Sigmoid colon (tissue), 4 donors: ENCODE data around the gene CCDC177.

Experiments
- CTCF ChIP-seq, 4 experiments: fragments of 450-650 bp in 3 of 4; fragments of 200-600 bp in 1 of 4; IDR thresholded peaks; one replicate each; pipeline ENCODE4 v1.5.1; 2016 to 2019; ENCODE audit warnings: antibody characterized with exemption in 4 of 4, mild to moderate bottlenecking in 3 of 4, moderate library complexity in 2 of 4
- EP300 ChIP-seq, 4 donors: sonication (generic); formaldehyde crosslinking; IDR thresholded peaks; one replicate each; pipeline ENCODE4 v1.6.1; 2017; ENCODE audit warnings: antibody characterized with exemption in 4 of 4

DNA sequence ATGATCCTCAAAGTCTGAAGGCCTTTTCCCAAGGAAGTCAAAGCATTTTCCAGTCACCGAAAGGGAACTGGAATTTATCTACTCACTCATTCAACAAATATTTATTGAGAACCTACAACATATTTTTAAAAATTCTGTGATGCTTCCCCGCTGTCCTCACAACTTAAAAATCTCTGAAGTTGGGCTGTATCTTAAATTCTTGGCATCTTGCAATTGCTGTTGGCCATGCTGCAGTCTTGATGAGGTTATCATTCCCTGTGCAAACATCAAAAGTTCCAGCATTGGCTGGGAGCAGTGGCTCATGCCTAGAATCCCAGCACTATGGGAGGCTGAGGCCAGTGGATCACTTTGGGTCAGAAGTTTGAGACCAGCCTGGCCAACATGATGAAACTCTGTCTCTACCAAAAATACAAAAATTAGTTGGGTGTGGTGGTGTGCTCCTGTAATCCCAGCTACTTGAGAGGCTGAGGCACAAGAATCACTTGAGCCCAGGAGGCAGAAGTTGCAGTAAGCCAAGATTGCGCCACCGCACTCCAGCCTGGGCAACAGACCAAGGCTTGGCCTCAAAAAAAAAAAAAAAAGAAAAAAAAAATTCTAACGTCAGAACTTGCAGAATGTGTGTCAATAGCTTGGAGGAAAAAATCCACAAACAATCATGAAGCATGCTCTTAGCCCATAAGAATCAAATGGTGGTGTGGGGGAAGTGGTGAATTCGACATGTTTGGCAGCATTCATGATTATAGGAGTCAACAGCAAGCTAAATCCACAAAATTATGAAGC, 34.9 kb downstream of the CCDC177 start:
- TF ChIP-seq CTCF (IDR thresholded peaks at IDR 0.05) (no peak), EP300 (IDR thresholded peaks at IDR 0.05) (no peak)
